Skeletal muscle cell (primary cell): ENCODE data around the gene OR1Q1.
A peak's percentile ranks its signal among the peaks of the same experiment; 100 is the strongest.
"Not testable (repeated sequence)": the region's sequence is repeated elsewhere in the genome, so short reads cannot be mapped to it uniquely, and the experiment has no call there.

Experiments
- DNase-seq: peaks from one replicate; pipeline ENCODE4 v3.0.0-alpha.2; 2010; ENCODE audit warnings: low read depth
- H3K4me3 ChIP-seq: 2 replicates; pipeline ENCODE4 v1.5.1; 2011; ENCODE audit warnings: low read depth, mild to moderate bottlenecking, control low read depth, low read length, moderate library complexity

Gene OR1Q1

GRCh38 chr9:122614362-122614761, at the start of gene OR1Q1:
TSS of gene OR1Q1 (plus strand) at chr9:122614738. CDS start at chr9:122614738, 0 bp downstream.
- DNase-seq = no peak

GRCh38 chr9:122567901-122568300, 46.6 kb upstream of the OR1Q1 start:
- DNase-seq = no peak
- H3K4me3 ChIP-seq = no peak overlapping the region

More at GRCh38 chr9:122614362-122614761, at the start of gene OR1Q1:
- no peak within 1 kb of the TSS for H3K4me3 ChIP-seq

- DNase-seq = no peak
- no peak overlapping the region for H3K4me3 ChIP-seq
Observed at GRCh38 chr9:122572456-122572855, 42.1 kb upstream of the OR1Q1 start.

- H3K4me3 ChIP-seq = no peak overlapping the region
- DNase-seq = no peak
Observed at GRCh38 chr9:122579874-122580273, 34.7 kb upstream of the OR1Q1 start.

- no peak overlapping the region for H3K4me3 ChIP-seq
- DNase-seq = peak; percentile 4
Observed at GRCh38 chr9:122580360-122580759, 34.2 kb upstream of the OR1Q1 start.

- not testable (repeated sequence) for H3K4me3 ChIP-seq, DNase-seq
Observed at GRCh38 chr9:122583284-122583683, 31.3 kb upstream of the OR1Q1 start, which contains the start of gene OR1L8. TSS of gene OR1L8 (minus strand) at chr9:122583384. CDS start at chr9:122568477, 14,907 bp downstream.

GRCh38 chr9:122605691-122606090, 8.8 kb upstream of the OR1Q1 start:
- no peak for DNase-seq
- no peak overlapping the region for H3K4me3 ChIP-seq

- no peak overlapping the region for H3K4me3 ChIP-seq
- no peak for DNase-seq
Observed at GRCh38 chr9:122606587-122606986, 8.0 kb upstream of the OR1Q1 start.

GRCh38 chr9:122609804-122610203, 4.7 kb upstream of the OR1Q1 start:
- DNase-seq = no peak

GRCh38 chr9:122619996-122620395, 5.5 kb downstream of the OR1Q1 start:
- no peak overlapping the region for H3K4me3 ChIP-seq
- no peak for DNase-seq

More at GRCh38 chr9:122609804-122610203, 4.7 kb upstream of the OR1Q1 start:
- H3K4me3 ChIP-seq = no peak overlapping the region

GRCh38 chr9:122642226-122642625, 27.7 kb downstream of the OR1Q1 start:
- no peak overlapping the region for H3K4me3 ChIP-seq
- no peak for DNase-seq

GRCh38 chr9:122656378-122656777, 41.8 kb downstream of the OR1Q1 start:
- DNase-seq = no peak
- no peak overlapping the region for H3K4me3 ChIP-seq

- no peak within 1 kb of the TSS for H3K4me3 ChIP-seq
- DNase-seq = no peak
Observed at GRCh38 chr9:122657527-122657926, 43.0 kb downstream of the OR1Q1 start, which contains the start of gene OR1B1. TSS of gene OR1B1 (minus strand) at chr9:122657627.

GRCh38 chr9:122661416-122661815, 46.9 kb downstream of the OR1Q1 start, which contains the start of gene OR1L1:
TSS of gene OR1L1 (plus strand) at chr9:122661716. CDS start at chr9:122661716, 0 bp downstream.
- no peak within 1 kb of the TSS for H3K4me3 ChIP-seq
- DNase-seq = no peak
